ENCODE data around the gene ALOX15B. TPM values are rescaled to one million over a fixed set of nuclear protein-coding genes. Genes with fewer than 3 reads are reported as not detected.

ALOX15B gene
- polyA plus RNA-seq, 1 of the 3 experiments (the other 2 are of a cell fraction): not detected

DNA sequence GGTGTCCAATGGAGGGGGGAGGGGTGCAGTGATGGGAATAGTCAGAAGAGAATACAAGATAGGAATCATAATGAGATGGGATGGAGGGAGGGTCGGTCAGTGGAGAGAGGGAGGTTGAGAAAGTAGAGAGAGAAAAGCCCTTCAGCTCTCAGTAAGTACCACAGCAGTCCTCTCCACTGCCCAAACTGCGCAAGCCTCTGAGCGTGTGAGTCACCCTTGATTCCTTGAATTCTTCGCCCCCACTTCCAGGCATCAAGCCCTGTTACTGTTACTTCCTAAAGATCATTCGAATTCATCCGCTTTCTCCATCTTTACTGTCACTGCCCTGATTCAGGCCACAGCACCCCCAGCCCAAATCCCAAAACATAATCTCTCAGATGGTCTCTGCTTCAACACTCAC is 34.0 kb upstream of the ALOX15B start:
- Histone ChIP-seq H4K20me1 (ENCODE audit: insufficient read depth) (no peaks in the 10 kb centered on the region), H3F3A (replicated peaks; ENCODE audit: insufficient read depth) (no peaks in the 10 kb centered on the region), H3K9ac (no peak overlapping the region), H3K4me3 (ENCODE audit: low read depth in 2 of 2, low read length in 1 of 2) (no peak overlapping the region), H3K4me1 (ENCODE audit: control insufficient read depth in 1 of 2, insufficient read depth in 2 of 2, low read depth in 1 of 2, low read length in 1 of 2) (no peaks in the 10 kb centered on the region), H2AFZ (ENCODE audit: low read depth) (peak overlapping the region; percentile 34; the same call in 1 of the 2 replicates), H3K9me3 (no peaks in the 10 kb centered on the region), H3K27ac (ENCODE audit: low read depth in 2 of 2, low read length in 1 of 2) (no peak overlapping the region), H3K9me2 (no peaks in the 10 kb centered on the region), H3K79me2 (ENCODE audit: insufficient read depth) (no peaks in the 10 kb centered on the region), H3K36me3 (replicated peaks in 1 of 2; ENCODE audit: control insufficient read depth in 1 of 2, insufficient read depth in 2 of 2, low read length in 1 of 2) (no peaks in the 10 kb centered on the region), H3K4me2 (no peak overlapping the region), H3K27me3 (ENCODE audit: insufficient read depth) (0 out of 2 replicates have a peak, but pooled peaks cover 4% of the 10 kb centered on the region)
- 62% methylated on average over 6 of the region's 6 CpGs for WGBS (ENCODE audit: low lambda C conversion rate)
- CTCF ChIA-PET: interaction anchor here (0.6 to 3.2 kb wide), 7 partner anchors 9 to 147 kb away, joined by 3 to 22 read pairs (median 6); no protein-coding TSS in a partner anchor
- POLR2A ChIA-PET: no interaction called here
- TF ChIP-seq NRF1 (IDR thresholded peaks at IDR 0.05; ENCODE audit: low read depth, low read length) (0 out of 2 replicates have a peak, but pooled peaks have one; percentile 30), GATA2 (CRISPR knock-in tag; IDR thresholded peaks at IDR 0.05) (no peak), MEF2A (IDR thresholded peaks at IDR 0.05; ENCODE audit: borderline replicate concordance, low read depth) (no peak), NFIC (IDR thresholded peaks at IDR 0.05; ENCODE audit: borderline replicate concordance) (no peak), FOXJ3 (CRISPR knock-in tag; IDR thresholded peaks at IDR 0.05) (no peak), GABPA (IDR thresholded peaks at IDR 0.05; ENCODE audit: low read depth) (no peak), JUND (IDR thresholded peaks at IDR 0.05) (0 out of 2 replicates have a peak, but pooled peaks have one; percentile 46), RXRA (IDR thresholded peaks at IDR 0.05; ENCODE audit: borderline replicate concordance, low read depth) (no peak), FOXM1 (IDR thresholded peaks at IDR 0.05; ENCODE audit: low read depth) (no peak), FOSL2 (IDR thresholded peaks at IDR 0.05; ENCODE audit: borderline replicate concordance, low read depth) (peak; percentile 75; the same call in 1 of the 2 replicates), YY1 (IDR thresholded peaks at IDR 0.05; ENCODE audit: low read depth) (no peak), POLR2AphosphoS5 (IDR thresholded peaks at IDR 0.05; ENCODE audit: low read depth, low read length) (no peak), TAF1 (IDR thresholded peaks at IDR 0.05; ENCODE audit: borderline replicate concordance, low read depth, low read length) (no peak), ELF1 (IDR thresholded peaks at IDR 0.05) (no peak), RCOR1 (IDR thresholded peaks at IDR 0.05; ENCODE audit: low read length) (no peak)
- TF ChIP-seq, protein P1, sequence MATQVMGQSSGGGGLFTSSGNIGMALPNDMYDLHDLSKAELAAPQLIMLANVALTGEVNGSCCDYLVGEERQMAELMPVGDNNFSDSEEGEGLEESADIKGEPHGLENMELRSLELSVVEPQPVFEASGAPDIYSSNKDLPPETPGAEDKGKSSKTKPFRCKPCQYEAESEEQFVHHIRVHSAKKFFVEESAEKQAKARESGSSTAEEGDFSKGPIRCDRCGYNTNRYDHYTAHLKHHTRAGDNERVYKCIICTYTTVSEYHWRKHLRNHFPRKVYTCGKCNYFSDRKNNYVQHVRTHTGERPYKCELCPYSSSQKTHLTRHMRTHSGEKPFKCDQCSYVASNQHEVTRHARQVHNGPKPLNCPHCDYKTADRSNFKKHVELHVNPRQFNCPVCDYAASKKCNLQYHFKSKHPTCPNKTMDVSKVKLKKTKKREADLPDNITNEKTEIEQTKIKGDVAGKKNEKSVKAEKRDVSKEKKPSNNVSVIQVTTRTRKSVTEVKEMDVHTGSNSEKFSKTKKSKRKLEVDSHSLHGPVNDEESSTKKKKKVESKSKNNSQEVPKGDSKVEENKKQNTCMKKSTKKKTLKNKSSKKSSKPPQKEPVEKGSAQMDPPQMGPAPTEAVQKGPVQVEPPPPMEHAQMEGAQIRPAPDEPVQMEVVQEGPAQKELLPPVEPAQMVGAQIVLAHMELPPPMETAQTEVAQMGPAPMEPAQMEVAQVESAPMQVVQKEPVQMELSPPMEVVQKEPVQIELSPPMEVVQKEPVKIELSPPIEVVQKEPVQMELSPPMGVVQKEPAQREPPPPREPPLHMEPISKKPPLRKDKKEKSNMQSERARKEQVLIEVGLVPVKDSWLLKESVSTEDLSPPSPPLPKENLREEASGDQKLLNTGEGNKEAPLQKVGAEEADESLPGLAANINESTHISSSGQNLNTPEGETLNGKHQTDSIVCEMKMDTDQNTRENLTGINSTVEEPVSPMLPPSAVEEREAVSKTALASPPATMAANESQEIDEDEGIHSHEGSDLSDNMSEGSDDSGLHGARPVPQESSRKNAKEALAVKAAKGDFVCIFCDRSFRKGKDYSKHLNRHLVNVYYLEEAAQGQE (IDR thresholded peaks at IDR 0.05; ENCODE audit: low read depth, low read length): no peak
- TF ChIP-seq, protein P2, sequence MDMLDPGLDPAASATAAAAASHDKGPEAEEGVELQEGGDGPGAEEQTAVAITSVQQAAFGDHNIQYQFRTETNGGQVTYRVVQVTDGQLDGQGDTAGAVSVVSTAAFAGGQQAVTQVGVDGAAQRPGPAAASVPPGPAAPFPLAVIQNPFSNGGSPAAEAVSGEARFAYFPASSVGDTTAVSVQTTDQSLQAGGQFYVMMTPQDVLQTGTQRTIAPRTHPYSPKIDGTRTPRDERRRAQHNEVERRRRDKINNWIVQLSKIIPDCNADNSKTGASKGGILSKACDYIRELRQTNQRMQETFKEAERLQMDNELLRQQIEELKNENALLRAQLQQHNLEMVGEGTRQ (IDR thresholded peaks at IDR 0.05; ENCODE audit: borderline replicate concordance, low read depth, low read length): no peak
- DNase-seq: no peak
